ENCODE results near the gene STK11IP. TPM values are rescaled to one million over a fixed set of nuclear protein-coding genes. Genes with fewer than 3 reads are reported as not detected.

STK11IP gene
- total RNA-seq, 1 experiment from 2014 or later, result 29.3 TPM

DNA sequence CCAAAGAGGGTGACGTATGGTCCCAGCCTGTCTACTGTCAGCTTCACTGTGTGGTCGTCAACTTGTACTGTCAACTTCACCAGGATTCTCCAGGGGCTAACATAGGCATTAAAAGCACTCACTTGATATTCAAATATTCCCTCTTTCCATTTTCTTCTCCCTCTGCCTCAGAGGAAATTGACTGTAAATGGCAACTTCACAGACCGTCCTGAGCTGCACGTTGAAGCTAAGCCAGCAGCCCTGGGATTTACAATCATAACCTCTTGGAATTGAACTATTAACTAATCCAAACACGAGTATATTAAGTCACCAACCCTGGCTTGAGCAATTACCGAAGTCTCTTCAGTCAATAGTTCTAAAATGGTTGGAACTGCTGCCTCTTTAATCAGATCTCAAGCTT is 68.3 kb downstream of the STK11IP start:
- peaks cover 31% of the 10 kb centered on the region for H3K4me1 Mint-ChIP-seq (ENCODE audit: low read depth, unreplicated experiment)
- peaks cover 3% of the 10 kb centered on the region for H3K9me3 Mint-ChIP-seq (ENCODE audit: low read depth, unreplicated experiment)
- no peak for DNase-seq
- CTCF ChIA-PET, result no interaction called here
- TF ChIP-seq, protein P1, sequence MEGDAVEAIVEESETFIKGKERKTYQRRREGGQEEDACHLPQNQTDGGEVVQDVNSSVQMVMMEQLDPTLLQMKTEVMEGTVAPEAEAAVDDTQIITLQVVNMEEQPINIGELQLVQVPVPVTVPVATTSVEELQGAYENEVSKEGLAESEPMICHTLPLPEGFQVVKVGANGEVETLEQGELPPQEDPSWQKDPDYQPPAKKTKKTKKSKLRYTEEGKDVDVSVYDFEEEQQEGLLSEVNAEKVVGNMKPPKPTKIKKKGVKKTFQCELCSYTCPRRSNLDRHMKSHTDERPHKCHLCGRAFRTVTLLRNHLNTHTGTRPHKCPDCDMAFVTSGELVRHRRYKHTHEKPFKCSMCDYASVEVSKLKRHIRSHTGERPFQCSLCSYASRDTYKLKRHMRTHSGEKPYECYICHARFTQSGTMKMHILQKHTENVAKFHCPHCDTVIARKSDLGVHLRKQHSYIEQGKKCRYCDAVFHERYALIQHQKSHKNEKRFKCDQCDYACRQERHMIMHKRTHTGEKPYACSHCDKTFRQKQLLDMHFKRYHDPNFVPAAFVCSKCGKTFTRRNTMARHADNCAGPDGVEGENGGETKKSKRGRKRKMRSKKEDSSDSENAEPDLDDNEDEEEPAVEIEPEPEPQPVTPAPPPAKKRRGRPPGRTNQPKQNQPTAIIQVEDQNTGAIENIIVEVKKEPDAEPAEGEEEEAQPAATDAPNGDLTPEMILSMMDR (IDR thresholded peaks at IDR 0.05; ENCODE audit: unreplicated experiment), result no peak
- H3K36me3 Mint-ChIP-seq (ENCODE audit: insufficient read depth, unreplicated experiment), result peaks cover 12% of the 10 kb centered on the region
- BruUV-seq (replicated peaks), result no TSS peak
- no peak overlapping the region for H3K27ac Mint-ChIP-seq (ENCODE audit: unreplicated experiment)
- H3K4me3 Mint-ChIP-seq (ENCODE audit: low read depth, unreplicated experiment), result no peak overlapping the region
- intact Hi-C loops (cut with micrococcal nuclease; ENCODE audit: unreplicated experiment), result no loop called here
- no peaks in the 10 kb centered on the region for H3K27me3 Mint-ChIP-seq (ENCODE audit: unreplicated experiment)

Small RNA genes within 50 kb of the gene (microRNA-seq; reads per million reads assigned to microRNA genes)
- not detected for gene MIR3132

Other genes starting within 250 kb of the STK11IP start
- gene DNPEP, start 209.9 kb upstream of the STK11IP start, total RNA-seq (2022), result 70.3 and 75.1 TPM in 2 replicates
- not detected in 2 replicates for gene DES, start 179.5 kb upstream of the STK11IP start, total RNA-seq (2022)
- gene SPEG, start 163.0 kb upstream of the STK11IP start, total RNA-seq (2022), result 13.4 and 16.7 TPM in 2 replicates
- gene GMPPA, start 99.0 kb upstream of the STK11IP start, total RNA-seq (2022), result 53.0 and 59.4 TPM in 2 replicates
- 0.17 TPM in 1 of 2 replicates, not detected in the other for gene ASIC4, start 83.4 kb upstream of the STK11IP start, total RNA-seq (2022)
- 139 and 141 TPM in 2 replicates for gene CHPF, start 54.0 kb upstream of the STK11IP start, total RNA-seq (2022)
- gene TMEM198, start 53.8 kb upstream of the STK11IP start, total RNA-seq (2022), result 5.2 and 5.9 TPM in 2 replicates
- gene OBSL1, start 26.3 kb upstream of the STK11IP start, total RNA-seq (2022), result 65.9 and 76.5 TPM in 2 replicates
- gene INHA, start 25.5 kb upstream of the STK11IP start, total RNA-seq (2022), result 0.80 and 0.83 TPM in 2 replicates
- gene SLC4A3, start 29.8 kb downstream of the STK11IP start, total RNA-seq (2022), result 14.9 and 20.2 TPM in 2 replicates